Suppressor macrophage (primary cell): ENCODE measurements around the gene GID8.

Source experiments
- DNase-seq, 4 experiments: peaks; one replicate each; pipeline ENCODE4 v3.0.0-alpha.2; 2020 to 2022

The GID8 gene

DNA sequence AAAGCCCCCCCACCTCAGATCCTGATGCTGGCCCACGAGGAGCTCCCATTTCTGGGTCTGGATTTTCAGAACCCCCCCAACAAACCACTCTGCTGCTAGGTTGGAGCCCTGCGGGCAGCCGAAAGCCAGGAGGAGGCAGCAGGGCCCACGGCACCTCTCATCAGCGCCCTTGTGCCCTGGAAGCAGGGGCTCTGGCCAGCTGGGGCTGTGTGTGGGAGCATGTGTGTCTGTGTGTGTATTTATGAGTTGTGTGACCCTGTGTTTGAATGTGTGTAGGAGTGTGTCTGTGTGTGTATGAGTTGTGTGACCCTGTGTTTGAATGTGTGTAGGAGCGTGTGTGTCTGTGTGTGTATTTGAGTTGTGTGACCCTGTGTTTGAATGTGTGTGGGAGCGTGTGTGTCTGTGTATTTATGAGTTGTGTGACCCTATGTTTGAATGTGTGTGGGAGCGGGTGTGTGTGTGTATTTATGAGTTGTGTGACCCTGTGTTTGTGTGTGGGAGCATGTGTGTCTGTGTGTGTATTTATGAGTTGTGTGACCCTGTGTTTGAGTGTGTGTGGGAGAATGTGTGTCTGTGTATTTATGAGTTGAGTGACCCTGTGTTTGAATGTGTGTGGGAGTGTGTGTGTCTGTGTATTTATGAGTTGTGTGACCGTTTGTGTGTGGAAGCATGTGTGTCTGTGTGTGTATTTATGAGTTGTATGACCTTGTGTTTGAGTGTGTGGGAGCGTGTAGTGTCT is 33.4 kb downstream of the GID8 start:
- DNase-seq, result no peak

DNA sequence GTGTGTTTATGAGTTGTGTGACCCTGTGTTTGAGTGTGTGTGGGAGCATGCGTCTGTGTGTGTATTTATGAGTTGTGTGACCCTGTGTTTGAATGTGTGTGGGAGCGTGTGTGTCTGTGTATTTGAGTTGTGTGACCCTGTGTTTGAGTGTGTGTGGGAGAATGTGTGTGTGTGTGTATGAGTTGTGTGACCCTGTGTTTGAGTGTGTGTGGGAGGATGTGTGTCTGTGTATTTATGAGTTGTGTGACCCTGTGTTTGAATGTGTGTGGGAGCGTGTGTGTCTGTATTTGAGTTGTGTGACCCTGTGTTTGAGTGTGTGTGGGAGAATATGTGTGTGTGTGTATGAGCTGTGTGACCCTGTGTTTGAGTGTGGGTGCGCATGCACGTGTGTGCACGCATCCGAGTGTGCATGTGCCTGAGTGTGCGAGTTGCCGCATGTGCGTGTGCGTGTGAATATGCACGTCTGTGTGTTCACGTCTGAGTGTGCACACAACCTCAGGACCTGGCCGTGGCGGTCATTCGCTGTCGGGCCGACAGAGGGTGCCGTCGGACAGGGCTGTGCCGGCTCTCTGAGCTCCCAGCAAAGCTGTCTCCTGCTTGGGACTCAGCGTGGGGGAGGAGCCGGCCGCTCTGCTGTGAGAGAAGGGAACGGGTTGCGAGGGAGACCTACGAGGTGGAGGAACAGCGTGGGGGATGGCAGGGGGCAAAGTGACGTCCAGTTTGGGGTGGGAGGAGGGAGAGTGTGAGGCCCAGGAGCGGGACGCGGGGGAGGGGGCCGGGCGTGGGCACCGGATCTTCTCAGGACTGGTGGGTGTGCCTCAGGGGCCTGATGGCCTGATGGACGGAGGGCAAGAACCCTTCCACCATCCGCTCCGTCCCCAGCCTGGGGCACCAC is 34.2 kb downstream of the GID8 start:
- peak; percentile 92 to 95 (median 93) for DNase-seq

DNA sequence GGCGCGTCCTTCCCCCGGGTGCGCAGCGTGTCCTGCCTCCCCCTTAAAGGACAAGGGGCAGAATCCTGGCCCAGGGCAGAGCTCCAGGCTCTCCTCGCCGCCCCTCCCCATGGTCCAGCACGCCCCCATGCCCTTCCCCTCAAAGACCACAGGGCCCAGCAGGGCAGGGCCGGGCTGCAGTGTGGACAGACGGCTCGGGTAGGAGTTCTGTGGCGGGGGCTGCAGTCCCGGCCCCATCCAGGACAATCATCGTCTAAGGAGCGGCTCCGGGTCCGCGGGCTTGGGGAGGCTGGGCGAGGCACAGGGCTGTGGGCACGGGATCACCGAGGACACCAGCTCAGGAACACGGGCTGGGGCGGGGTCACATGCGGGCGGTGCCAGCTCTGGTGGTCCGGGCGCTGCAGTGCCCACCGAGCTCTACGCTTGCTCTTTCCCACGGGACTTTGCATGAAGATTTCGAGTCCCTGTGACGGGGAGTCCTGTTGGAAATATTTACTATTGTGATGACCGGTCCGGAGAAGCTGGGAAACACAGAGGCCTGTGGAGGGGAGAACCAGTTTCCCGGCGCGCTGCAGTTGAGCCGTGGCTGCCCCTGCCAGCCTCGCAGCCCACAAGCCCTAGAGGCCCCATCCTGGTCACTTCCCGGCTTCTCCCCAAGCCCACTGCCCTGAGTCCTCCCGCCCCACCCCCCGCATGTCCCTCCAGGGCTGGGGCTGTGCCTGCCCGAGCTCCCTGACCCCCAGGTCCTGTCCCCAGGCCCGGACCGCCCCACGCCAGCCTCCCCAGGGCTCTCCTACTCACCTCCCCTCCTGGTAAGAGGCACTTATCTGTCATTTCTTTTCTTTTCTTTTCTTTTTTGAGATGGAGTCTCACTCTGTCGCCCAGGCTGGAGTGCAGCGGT is 35.1 kb downstream of the GID8 start:
- no peak for DNase-seq

DNA sequence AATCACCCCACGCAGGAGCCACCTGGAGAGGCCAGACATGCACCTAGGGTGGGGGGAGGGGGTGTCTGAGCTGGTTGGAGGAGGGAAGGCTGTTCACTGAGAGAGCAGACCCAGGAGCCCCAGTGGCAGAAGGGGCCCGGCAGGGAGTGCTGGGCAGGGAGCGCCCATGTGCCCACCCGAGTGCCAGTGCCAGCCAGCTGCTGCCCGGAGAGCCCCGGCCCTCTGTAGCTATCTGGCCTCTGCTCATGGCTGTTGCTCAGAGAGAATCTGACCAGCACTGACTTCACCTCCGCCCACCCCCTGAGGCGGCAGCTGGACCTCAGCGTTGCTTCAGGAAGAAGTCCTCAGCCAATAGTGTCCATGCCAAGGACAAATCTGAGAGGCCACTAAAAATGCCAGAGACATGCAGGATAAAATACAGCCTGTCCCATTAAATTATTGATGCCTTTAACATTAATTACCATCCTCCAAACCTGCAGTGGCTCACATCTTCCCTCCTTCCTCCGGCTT is 37.4 kb downstream of the GID8 start:
- DNase-seq, result peak; percentile 26 to 54 (median 38)

DNA sequence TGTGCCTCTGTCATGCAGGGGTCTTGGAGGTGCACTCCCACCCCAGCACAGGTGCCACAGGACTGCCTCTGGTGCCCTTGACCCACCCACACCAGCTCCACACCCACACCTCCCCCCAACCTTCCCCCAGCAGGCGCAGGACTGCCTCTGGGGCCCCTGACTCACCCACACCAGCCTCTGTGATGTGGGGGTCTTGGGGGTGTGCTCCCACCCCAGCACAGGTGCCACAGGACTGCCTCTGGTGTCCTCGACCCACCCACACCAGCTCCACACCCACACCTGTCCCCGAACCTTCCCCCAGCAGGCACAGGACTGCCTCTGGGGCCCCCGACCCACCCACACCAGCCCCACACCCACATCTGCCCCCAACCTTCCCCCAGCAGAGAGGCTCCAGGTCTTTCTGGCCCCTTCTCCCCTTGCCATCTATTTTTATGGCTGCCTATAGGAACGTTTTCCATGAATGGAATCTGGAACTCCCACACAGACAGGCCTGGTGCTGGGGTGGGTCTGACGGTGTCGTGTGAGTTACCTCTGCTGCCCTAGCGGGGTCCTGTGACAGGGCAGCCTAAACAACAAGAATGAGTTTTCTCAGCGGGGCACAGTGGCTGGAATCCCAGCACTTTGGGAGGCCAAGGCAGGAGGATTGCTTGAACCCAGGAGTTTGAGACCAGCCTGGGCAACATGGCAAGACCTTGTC is 38.0 kb downstream of the GID8 start:
- DNase-seq, result no peak

DNA sequence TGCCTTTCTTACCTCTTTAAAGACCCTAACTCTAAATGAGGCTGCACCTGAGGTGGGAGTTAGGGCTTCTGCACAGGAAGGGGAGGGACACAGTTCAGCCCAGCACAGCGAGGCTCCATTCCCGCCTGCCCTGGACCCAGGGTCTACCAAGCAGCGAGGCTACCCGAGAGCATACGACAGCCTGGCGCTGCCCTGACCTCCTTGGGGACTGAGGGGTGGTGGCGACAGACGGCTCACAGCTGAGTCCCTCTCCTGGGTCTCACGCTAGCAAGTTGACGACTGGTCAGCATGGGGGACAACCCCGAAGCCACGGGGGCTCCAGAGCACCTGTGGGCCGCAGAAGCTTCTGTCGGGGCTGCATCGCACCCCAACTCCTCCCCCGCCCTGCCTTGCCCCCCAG is 38.9 kb downstream of the GID8 start:
- no peak for DNase-seq

DNA sequence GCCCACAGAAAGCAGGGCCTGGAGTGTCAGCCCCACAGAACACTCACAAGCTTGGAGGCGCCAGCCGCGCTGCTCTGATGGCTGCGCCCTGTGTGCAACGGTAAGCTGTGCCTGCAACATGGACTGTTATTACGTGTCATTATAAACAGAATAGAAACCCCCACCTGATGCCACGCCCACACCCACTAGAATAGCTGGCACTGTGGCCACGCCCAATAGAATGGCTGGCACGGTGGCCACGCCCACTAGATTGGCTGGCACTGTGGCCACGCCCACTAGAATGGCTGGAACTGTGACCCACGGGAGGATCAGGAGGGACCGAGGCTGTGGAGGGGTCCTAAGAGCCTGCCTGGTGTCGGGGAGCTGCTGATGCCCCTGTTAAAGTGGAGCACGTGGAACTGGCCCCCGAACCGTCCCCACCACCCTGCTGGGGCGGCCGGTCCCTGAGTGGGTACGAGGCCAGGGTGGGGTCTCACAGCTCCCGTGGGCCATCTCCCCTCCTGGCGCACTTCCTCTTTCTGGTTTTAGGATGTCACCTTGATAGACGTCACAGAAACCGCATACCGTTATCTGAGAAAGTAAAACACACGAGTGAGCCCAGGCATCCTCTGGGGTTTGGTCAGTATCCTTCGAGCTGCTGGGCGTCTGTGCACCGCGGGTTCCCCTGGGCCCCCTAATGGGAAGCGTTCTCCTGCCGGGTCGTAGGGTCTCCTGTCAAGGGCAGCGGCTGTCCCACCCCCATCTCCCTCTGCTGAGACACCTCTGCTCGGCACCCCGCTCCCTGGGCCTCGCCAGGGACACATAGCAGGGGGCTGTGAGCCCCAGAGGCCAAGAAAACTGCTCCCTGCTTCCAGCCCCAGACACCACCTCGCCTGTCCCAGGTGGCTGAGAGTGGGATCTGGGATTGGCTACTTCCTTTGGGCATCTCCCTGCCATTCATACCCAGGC is 39.9 kb downstream of the GID8 start:
- peak in 2 of 4 experiments; percentile 16 to 39 for DNase-seq

DNA sequence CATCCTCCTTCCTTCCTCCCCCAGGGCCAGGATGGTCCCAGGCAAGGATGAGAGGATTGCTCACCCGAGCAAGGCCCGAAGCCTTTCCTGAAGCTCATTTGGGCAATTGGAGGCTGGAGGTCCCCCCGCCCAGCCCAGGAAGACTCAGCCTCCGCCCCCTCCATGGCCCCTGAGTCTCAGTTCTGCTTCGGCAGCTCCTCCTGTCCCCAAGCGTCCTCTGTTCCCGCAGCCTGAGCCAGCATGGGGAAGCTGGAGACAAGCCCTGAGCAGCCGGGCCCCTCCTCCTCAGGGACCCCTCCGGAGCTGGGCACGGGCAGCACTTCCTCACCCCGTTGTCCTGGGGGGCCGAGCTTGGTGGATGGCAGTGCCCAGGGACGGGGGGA is 40.6 kb downstream of the GID8 start:
- peak; percentile 22 to 53 (median 48) for DNase-seq

DNA sequence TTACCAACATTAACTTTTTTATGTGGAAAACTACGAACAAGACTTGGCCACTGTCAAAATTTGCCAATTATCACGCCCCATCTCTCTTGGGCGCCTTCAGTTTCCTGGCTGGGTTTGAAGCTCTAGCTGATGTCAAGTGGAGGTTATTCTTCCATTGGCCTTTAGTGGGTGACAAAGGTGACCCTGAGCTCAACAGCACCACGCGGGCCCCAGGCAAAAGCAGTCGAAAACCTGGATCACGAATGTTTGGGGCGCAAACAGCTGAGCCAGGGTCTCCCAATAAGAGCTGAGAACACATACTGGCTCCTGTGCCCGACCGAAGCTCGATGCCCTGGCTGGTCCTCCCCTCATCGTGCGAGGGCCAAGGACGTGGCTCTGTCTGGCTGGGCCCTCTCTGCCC is 41.4 kb downstream of the GID8 start:
- DNase-seq, result no peak

DNA sequence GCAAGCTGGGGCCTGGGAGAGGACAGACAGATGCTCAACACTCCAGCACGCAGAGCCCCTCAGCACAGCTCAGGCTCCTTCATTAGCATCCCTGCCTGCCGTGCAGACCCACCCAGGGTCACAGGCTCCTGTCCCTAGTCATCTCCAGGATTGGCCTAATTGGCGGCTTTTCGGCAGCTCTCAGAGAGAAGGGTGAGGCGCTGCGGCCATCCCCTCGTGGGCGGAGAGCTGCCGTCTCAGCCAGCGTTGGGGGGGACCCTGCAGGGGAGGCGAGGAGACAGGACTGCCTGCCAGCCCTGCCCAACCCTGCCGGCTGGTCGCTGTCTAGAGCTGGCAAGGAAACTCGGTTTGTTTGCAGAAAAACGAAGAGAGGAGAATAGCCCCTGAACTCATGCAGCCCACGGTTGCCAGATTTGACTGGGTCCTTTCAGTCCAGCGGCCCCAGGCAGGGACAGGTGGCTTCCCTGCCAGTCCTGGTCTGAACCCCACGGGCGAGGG is 42.0 kb downstream of the GID8 start:
- no peak for DNase-seq

DNA sequence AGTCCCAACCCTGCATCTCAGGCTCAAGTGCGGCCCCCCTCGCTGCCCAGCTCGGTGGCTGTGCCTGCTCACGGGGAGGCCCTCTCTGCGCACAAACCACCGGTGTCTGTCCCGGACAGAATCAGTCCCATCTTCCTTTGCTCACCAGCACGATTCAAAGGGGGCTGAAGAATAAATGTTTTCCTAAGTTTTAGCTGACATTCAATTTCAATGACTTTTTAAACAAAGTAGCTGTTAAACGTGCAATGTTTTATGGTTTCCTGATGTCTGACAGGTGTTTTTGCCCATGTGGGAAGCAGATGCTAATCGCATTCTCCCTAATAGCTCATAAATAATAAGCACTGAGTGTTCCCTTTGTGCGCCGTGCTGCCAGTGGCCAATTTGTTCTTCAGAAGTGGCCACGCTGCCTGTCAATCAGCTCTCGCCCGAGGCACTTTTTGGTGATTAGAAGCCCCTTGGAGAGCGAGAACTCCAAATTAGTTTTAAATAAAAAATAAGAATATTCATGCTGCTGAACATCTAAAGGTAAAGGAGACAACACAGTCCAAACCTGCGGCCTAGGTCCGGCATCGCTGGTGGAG is 42.5 kb downstream of the GID8 start:
- no peak for DNase-seq

DNA sequence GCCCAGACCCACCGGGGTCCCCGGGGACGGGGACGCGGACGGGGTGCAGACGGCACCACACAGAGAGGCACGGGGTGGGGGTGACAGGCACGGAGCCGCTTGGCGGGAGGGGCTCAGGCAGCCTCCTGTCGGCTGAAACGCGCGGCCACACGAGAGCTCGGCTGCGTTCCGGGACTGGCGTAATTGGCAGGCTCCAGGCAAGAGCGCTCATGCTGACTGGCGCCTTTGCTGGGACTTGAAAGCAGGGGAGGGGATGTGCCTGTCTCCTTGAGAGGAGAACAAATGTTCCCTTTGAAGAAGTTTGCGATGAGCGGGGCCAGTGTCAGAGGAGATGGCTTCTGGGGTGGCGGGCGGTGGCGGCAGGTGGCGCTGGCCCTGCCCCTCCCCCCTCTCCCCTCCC is 43.0 kb downstream of the GID8 start:
- peak; percentile 11 to 47 (median 29) for DNase-seq

DNA sequence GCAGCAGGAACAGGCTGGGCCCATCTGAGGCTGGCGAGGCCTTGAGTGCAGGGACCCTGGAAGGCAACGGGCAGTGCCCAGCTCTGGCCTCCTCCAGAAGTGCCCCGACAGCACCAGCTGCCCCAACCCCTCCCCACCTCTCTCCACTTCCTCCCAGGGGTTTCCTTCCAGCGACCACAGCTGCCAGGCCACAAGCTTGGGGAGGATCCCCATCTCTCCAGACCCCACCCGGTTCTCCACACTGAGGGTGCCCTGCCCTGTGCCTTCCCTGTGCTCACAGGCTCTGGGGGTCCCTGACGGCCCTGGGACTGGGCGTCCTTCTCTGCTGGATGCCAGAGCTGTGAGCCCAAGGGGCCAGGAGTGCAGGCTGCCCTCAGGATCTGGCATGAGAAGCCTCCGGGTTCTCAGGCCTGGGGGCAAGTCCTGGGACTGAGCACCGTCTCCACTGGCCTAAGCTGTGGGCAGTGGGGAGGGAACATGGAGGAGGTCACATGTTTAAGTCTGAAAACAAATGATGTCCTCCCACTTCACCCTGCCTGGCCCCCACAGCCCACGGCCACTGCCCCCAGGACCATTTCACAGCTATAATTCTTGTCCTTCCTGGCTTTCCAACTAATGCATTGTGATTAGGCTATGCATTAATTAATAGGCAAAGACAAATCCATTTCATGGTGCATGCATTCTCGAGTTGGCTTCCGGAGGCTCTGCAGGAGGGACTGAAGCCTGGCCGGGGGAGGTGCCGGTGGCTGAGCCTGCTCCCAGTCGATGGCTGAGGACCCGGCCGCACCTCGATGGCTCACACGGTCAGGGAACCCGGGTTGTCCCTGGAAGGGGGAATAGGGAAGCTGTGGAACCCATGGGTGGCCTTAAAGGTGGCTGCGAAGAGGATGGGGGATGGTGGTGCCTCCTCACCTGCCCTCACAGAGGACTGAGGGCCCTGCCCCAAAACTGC is 44.5 kb downstream of the GID8 start:
- peak in 2 of 4 experiments; percentile 19 to 24 for DNase-seq

DNA sequence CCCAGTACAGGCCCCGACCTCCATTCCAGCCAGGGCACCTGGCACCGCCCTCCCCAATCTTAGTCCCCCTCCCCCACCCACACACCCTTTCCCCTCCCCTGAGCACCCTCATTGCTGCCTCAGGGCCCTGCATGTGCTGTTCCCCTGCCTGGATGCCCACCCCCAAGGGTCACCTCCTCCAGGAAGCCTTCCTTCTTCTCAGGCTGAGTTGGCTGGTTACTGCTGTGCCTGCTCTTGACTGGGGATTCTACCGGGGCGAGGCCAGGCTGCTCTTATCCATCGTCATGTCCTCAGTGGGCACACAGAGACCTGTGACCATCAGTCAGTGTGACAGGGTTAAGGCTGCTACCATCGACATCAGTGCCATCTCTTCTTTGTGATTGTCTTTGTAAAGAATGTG is 45.3 kb downstream of the GID8 start:
- no peak for DNase-seq

DNA sequence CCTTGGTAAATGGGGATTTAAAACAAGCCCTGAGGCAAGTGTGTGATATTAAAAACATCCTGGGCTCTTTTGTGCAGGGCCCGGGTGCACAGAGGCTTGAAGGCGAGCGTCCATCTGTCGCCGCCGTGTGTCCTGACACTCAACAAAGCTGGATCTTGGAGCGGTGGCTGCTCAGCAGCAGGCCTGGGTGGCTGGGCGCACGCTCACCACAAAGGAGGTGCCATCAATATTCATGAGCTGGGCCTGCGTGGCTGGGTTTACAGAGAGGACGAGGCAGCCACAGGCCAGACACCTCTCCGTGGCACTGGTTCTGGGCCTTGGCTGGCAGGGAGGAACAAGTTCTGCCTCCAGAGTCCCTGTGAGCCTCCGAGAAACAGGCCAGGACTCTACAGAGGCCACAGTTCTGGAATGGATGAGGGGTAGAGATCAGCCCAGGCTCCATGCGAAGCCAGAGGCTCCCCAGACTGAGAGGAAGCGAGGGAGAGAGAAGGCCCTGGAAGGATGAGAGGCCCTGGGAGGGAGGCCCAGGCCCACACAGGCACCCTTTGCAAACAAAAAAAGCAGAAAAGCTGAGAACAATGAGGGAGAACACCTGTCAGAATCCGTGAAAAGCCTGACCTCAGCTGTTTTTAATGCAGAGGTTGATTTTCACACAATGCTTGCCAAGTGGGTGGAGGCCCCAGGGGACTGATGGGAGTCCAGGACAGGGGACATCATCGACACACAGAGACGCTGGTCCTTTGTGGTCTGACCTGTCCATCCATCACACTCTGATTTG is 46.9 kb downstream of the GID8 start:
- no peak for DNase-seq

DNA sequence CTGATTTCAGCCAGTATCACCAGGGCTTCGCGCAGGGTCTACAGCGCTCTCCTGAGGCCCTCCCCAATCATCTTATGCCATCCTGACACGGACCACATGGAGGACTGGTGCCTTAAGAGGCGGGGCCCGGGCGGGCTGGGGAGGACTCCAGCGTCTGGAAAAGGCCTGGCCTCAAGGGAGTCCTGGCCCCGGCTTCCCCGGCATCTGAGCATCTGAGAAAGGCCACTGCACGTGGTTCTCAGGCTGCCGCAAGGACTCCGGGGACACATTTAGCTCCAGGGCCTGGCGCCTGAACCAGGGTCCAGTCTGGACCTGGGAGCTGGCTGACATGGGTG is 47.5 kb downstream of the GID8 start:
- no peak for DNase-seq

DNA sequence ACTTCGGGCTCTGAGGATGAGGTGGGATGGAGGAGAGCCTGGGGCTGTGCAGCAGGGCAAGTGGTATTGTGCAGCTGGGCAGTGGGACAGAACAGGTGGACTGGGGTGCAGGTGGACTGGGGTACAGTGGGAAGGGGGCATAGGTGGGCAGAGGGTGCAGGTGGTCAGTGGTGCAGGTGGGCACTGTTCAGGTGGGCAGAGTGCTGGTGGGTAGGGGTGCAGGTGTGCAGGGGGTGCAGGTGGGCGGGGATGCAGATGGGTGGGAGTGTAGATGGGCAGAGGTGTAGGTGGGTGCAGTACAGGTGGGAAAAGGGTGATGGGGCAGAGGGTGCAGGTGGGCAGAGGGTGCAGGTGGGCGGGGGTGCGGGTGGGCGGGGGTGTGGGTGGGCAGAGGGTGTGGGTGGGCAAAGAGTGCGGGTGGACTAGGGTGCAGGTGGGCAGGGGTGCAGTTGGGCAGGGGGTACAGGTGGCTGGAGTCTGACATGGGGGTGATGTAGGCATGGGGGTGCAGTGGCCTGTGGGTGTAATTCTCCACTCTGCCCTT is 48.4 kb downstream of the GID8 start:
- DNase-seq, result no peak

DNA sequence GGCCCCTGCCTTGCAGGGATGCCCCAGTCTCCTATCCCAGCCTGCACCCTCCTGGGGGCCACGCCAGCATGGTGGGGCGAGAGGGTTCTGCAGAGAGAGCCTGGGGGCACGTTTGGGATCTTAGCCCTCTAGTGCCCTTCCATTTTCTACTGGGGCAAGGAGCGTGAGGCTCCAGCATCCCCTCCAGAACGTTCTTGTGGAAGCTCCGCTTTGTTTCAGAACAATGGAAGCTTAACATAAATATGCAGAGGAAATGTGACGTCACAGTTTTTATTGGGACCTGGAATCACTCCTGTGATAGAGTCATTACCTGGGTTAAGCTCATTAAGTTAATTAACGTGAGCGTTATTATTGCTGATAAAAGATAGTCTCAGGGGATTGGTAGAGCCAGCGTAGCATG is 49.2 kb downstream of the GID8 start:
- no peak for DNase-seq
